HG02885 (cell line): ENCODE results near the gene C16orf92.

Experiments used
- ATAC-seq: cut with Tn5 transposase; IDR thresholded peaks from one replicate; pipeline ENCODE4 v1.9.1; 2021; ENCODE audit warnings: mild to moderate bottlenecking; ENCODE audit not compliant: unreplicated experiment, poor library complexity

C16orf92 gene

GRCh38 chr16:30053376-30054015 lies 30.5 kb downstream of the C16orf92 start:
- peak; percentile 16 for ATAC-seq

DNA sequence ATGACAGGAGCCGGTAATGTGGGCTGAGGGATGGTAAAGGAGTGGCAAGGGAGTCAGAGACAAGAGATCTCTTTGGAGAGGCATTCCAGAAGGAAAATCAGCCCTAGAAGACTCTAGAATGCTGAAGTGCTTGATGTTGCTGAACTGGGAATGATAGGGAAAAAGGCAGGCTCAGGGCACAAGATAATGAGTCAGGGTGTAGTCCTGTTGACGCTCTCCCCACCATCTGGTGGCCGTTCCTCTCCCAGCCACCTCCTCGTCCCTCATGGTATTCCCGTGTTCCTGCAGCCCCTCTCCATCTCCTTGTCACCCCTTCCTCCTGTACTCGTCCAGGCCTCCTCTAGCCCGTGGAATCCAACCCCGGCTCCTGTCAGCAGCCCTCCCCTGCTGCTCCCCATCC lies 31.5 kb downstream of the C16orf92 start:
- ATAC-seq: no peak

- ATAC-seq: no peak
Measured at GRCh38 chr16:30054959-30055553, 32.1 kb downstream of the C16orf92 start.

GRCh38 chr16:30060346-30060745 lies 37.3 kb downstream of the C16orf92 start:
- no peak for ATAC-seq

GRCh38 chr16:30060836-30061554 lies 38.0 kb downstream of the C16orf92 start:
- ATAC-seq: no peak

- no peak for ATAC-seq
Measured at GRCh38 chr16:30063278-30063892, 40.4 kb downstream of the C16orf92 start.

DNA sequence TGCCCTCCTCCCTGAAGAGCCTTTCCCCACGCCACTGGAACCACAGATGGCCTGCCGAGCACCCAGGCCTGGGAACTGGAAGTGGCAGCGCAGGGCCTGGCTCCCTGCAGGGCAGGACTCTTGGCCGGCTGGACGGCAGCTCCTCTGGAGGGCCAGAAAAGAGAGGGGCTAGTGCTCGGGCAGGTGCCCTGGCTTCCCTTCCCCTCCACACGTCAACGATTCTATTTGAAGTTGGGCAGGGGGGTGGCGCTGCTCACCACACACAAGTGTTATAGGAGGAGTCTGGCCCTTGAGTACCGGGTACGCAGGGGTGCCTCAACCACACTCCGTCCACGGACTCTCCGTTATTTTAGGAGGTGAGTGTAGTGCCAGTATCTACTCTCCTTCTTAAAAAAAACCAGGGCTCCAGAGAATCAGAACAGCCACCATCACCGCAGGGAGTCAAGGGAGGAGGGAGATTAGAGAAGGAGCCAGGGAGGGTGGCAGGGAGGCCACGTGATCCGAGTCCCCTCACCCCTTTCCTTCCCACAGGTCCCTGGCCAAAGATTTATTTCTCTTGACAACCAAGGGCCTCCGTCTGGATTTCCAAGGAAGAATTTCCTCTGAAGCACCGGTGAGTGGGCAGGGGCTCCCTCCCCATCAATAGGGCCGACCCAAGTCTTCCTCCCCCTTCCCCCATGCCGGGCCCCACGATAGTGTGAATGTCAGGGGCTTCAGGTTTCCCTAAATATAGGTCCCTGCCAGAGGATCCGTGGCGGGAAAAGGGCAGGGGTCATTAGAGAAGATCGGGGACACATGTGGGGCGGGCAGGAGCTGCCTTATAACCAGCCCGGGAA lies 41.1 kb downstream of the C16orf92 start:
- ATAC-seq: peak; percentile 38

DNA sequence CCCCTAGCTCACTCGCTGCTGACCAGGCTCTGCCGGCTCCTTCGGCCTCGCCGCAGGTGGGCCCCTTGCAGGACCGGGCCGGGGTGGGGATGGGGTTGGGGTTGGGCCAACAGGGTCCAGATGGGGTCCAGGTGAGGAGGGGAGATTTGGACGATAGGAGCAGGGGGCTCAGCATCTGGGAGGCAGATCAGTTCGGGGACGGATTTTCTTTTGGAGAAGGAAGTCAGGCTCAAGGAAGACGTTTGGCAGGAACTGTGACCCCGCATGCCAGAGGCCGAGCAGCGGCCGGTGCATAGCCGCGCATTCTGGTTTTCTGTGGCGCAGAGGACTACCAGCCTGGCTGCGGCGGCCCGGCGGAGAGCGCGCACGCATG lies 41.7 kb downstream of the C16orf92 start:
- no peak for ATAC-seq

DNA sequence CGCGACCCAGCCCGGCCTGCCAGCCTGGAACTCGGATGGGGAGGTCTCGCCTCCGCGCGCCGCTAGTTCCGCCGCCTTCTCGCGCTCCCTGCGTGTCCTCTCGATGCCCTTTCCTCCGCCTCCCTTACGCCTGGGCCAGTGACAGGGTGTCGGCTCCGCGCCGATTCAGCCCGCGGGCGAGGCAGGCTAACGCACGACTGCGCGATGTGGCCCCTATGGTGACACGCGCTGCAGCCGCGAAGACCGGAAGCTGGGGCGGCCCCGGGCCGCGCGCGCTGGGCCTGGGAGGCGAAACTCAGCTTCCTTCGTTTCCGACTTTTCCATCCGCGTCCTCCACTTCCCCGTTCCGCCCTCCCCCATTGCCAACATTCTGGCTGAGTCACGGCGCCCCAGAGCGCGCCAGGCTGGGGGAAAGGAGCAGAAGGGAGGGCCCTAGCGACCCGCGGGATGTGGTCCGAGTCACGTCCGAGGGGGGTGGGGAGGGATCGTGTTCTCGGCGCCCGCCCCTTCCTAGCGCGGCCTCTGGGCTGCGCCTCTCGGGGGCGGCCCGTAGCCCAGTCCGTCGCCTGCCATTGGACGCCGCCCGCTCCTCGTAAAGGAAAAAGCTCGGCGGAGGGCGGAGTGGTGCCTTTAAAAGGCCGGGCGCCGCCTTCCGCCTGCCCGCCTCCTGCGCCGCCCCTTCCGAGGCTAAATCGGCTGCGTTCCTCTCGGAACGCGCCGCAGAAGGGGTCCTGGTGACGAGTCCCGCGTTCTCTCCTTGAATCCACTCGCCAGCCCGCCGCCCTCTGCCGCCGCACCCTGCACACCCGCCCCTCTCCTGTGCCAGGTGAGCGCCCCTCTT lies 42.3 kb downstream of the C16orf92 start, which contains the start of gene ALDOA:
Gene ALDOA, plus strand, starts transcription at position 659 of the 841 bp plus-strand sequence. CDS start 1,138 bp downstream, outside the sequence.
- ATAC-seq: peak; percentile 77

DNA sequence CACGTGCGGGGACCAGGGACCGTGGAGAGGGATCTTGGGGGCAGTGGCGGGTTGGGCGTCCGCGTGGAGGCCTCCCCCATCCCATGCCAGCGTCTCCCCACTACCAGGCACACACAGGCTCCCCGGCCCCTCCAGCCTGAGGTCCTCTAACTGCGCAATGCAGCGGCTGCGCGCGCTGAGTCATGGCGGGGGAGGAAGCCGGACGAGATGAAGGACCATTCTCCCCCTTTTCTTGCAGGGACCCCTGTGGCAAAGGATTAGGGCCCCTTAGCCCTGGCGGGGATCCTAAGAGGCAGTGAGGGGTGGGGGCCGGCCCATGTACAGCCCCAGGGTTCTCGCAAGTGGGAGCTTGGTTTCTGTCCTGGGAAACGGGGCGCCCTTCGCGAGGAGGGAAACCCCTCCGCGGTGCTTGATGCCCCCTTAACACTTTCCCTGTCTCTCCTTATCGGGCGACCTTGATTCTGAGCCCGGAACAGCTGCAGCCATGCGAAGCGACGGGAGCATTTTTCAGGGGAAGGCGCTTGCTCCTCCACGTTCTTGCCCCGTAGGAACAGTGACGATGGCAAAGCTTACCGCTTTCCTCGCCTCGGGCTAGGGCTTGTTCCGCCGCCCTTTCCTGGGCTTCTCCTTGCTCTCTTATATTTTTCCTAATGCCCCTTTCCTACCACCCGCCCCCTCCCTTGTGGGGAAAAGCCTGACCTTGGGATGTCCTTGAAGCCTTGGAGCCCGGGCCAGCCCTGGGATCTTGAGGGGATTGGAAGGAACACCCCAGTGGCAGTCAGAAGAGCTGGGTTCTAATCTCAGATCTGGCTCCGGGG lies 43.2 kb downstream of the C16orf92 start:
- ATAC-seq: no peak

- ATAC-seq: no peak
Measured at GRCh38 chr16:30066761-30067583, 44.0 kb downstream of the C16orf92 start.

DNA sequence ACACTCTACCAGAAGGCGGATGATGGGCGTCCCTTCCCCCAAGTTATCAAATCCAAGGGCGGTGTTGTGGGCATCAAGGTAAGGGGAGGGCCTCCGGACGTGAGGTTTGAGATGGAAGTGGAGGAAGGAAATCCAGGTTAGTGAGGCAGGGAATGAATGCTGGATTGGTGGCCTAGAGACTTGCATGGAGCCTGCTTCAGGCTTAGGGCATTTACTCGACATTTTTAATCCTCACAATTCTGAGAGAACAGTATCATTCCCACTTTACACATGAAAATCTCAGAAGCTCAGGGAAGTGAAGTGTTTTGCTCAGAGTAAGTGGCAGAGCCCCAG lies 44.6 kb downstream of the C16orf92 start:
- ATAC-seq: no peak

DNA sequence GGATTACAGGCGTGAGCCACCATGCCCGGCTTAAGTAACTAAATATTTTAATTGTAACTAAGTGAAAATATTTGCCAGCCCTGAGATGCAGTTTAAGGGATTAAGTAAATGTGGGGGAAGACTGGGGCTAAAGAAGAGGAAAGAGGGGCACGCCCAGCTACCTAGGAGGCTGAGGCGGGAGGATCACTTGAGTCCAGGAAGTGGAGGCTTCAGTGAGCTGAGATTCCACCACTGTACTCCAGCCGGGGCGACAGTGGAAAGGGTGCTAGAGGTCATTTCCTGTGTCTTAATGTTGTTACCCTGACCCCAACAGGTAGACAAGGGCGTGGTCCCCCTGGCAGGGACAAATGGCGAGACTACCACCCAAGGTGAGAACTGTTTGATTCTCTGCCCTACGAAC lies 45.3 kb downstream of the C16orf92 start:
- ATAC-seq: no peak

- no peak for ATAC-seq
Measured at GRCh38 chr16:30068750-30069610, 46.0 kb downstream of the C16orf92 start.

DNA sequence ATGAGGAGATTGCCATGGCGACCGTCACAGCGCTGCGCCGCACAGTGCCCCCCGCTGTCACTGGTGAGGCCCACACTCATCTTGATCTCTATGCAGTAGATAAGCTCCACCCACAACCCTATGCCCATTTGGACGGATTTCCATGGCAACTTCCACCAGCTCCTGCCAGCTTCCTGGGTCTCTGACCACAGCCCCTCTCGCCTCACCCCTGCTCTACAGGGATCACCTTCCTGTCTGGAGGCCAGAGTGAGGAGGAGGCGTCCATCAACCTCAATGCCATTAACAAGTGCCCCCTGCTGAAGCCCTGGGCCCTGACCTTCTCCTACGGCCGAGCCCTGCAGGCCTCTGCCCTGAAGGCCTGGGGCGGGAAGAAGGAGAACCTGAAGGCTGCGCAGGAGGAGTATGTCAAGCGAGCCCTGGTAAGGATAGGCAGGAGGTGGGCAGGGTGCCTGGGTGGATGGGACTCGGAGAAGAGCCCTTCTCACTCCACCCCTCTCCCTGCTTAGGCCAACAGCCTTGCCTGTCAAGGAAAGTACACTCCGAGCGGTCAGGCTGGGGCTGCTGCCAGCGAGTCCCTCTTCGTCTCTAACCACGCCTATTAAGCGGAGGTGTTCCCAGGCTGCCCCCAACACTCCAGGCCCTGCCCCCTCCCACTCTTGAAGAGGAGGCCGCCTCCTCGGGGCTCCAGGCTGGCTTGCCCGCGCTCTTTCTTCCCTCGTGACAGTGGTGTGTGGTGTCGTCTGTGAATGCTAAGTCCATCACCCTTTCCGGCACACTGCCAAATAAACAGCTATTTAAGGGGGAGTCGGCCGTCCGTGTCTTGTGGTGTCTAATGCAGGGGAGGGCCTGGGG lies 46.8 kb downstream of the C16orf92 start:
- no peak for ATAC-seq

- ATAC-seq: no peak
Measured at GRCh38 chr16:30070490-30070889, 47.5 kb downstream of the C16orf92 start.
